ENCODE measurements around the gene NVL. TPM values are rescaled to one million over a fixed set of nuclear protein-coding genes. Genes with fewer than 3 reads are reported as not detected.

The NVL gene
- total and polyA plus RNA-seq, 2 of the 8 experiments (the other 6 are each of a cell fraction or from before 2014, with no cell fraction given): 22.7 to 45.8 TPM

DNA sequence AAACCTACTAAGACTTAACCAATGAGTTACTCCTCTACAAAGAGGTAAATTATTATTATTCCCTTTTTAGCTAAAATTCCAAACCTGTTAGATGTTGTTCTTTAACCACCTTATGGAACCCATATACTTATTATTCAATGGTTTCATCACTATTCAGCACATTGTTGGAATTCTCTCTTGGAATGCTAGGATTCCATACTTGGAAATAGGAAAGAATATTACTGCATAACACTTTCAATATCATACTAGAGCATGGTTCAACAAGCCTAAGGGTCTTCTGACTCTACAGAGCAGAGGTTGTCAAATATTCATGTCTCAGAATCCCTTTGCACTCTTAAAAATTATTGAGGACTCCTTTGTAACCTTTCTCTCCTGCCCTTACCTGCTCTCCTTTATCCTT, 77.5 kb downstream of the NVL start:
- H2BK15ac ChIP-seq (ENCODE audit: low read length): no peak overlapping the region
- peaks cover 2% of the 10 kb centered on the region; the same call in 1 of the 2 replicates for H3K23me2 ChIP-seq (ENCODE audit: low read depth, low read length)
- H3K9me3 ChIP-seq (ENCODE audit: insufficient read depth in 2 of 2, low read depth in 1 of 2, low read length in 1 of 2): no peaks in the 10 kb centered on the region
- H2AFZ ChIP-seq (ENCODE audit: low read length): no peak overlapping the region
- peaks cover 0 to 10% (median 5%) of the 10 kb centered on the region in 4 experiments; a peak in 4 of 7 replicates for H3K4me1 ChIP-seq (replicated peaks in 1 of 4; ENCODE audit: control insufficient read depth in 3 of 4, insufficient read depth in 4 of 4, low read length in 3 of 4)
- no peak overlapping the region for H3K9ac ChIP-seq (replicated peaks in 1 of 4; ENCODE audit: extremely low read depth in 1 of 4, low read depth in 3 of 4, low read length in 3 of 4)
- no peak overlapping the region for H3K27ac ChIP-seq (ENCODE audit: low read depth, low read length)
- H2BK20ac ChIP-seq (ENCODE audit: low read length): no peak overlapping the region
- no peak overlapping the region for H4K5ac ChIP-seq (ENCODE audit: insufficient read length, low read depth, low read length)
- H2AK5ac ChIP-seq (ENCODE audit: low read depth, low read length): no peak overlapping the region
- FAIRE-seq (no peak), DNase-seq (ENCODE audit: low read depth in 1 of 2, low spot score in 2 of 2) (no peak)
- H3K36me3 ChIP-seq (ENCODE audit: control insufficient read depth in 2 of 4, insufficient read depth in 4 of 4, low read length in 3 of 4): peaks cover 3 to 16% (median 10%) of the 10 kb centered on the region in 4 experiments; a peak in 4 of 8 replicates
- H3K4me2 ChIP-seq (ENCODE audit: insufficient read depth in 1 of 2, low read depth in 2 of 2, low read length in 2 of 2): no peak overlapping the region
- CTCF ChIA-PET (ENCODE audit: partially characterized antibody): interaction anchor here (1.2 kb wide), 1 partner anchor 10 kb away, joined by 3 read pairs; no protein-coding TSS in a partner anchor
- H3K27me3 ChIP-seq (replicated peaks in 1 of 4; ENCODE audit: control insufficient read depth in 3 of 4, extremely low read depth in 1 of 4, insufficient read depth in 3 of 4, low read length in 3 of 4): no peaks in the 10 kb centered on the region
- no peaks in the 10 kb centered on the region for H3K79me2 ChIP-seq (ENCODE audit: control insufficient read depth in 1 of 2, insufficient read depth in 2 of 2, low read length in 2 of 2)
- no peaks in the 10 kb centered on the region; the same call in 1 of the 2 replicates for H3K79me1 ChIP-seq (ENCODE audit: low read depth, low read length)
- H4K20me1 ChIP-seq (replicated peaks in 1 of 2; ENCODE audit: control insufficient read depth in 1 of 2, insufficient read depth in 2 of 2, low read length in 2 of 2): no peaks in the 10 kb centered on the region
- no peak overlapping the region for H3K4me3 ChIP-seq (ENCODE audit: extremely low read depth in 1 of 4, insufficient read depth in 2 of 4, low read depth in 3 of 4, low read length in 4 of 4)
- no peak overlapping the region for H2BK120ac ChIP-seq (replicated peaks; ENCODE audit: low read depth, low read length)
- H2BK5ac ChIP-seq (ENCODE audit: low read depth, low read length): no peak overlapping the region
- no peak overlapping the region for H3K56ac ChIP-seq (replicated peaks; ENCODE audit: insufficient read length, low read depth, low read length)
- POLR2A ChIA-PET (ENCODE audit: partially characterized antibody): interaction anchor here (0.5 to 1.5 kb wide), 4 partner anchors 12 to 135 kb away, joined by 3 read pairs; no protein-coding TSS in a partner anchor
- no peak overlapping the region for H3K18ac ChIP-seq (ENCODE audit: extremely low read depth, low read length)
- H2BK12ac ChIP-seq (ENCODE audit: low read depth, low read length): no peak overlapping the region
- no peak overlapping the region for H3K4ac ChIP-seq (replicated peaks; ENCODE audit: insufficient read length, low read depth, low read length)
- H4K91ac ChIP-seq (replicated peaks; ENCODE audit: insufficient read length, low read length): no peak overlapping the region
- no peak overlapping the region for H3K23ac ChIP-seq (ENCODE audit: insufficient read length)
- H3K14ac ChIP-seq (ENCODE audit: insufficient read length): no peak overlapping the region
- no peak overlapping the region for H4K8ac ChIP-seq (ENCODE audit: extremely low read depth, insufficient read depth, low read length)
- TF ChIP-seq SIN3A (conservative IDR thresholded peaks at IDR 0.05 in 1 of 2, IDR thresholded peaks at IDR 0.05 in 1 of 2; ENCODE audit: low read depth in 1 of 2, low read length in 2 of 2) (no peak), NANOG (IDR thresholded peaks at IDR 0.05; ENCODE audit: insufficient read depth, low read depth, low read length, poor library complexity, severe bottlenecking) (no peak)

Data from H1 (cell line).